DLD1 (cell line): ENCODE results near the gene ANKS1A.
"Not testable (repeated sequence)": the region's sequence is repeated elsewhere in the genome, so short reads cannot be mapped to it uniquely, and the experiment has no call there.

Source experiments
- in situ Hi-C: cut with HindIII; loops from 2 replicates; pipeline ENCODE4 v1.10.0; 2017; ENCODE audit warnings: low sequenced_read_pairs

Gene ANKS1A, protein sequence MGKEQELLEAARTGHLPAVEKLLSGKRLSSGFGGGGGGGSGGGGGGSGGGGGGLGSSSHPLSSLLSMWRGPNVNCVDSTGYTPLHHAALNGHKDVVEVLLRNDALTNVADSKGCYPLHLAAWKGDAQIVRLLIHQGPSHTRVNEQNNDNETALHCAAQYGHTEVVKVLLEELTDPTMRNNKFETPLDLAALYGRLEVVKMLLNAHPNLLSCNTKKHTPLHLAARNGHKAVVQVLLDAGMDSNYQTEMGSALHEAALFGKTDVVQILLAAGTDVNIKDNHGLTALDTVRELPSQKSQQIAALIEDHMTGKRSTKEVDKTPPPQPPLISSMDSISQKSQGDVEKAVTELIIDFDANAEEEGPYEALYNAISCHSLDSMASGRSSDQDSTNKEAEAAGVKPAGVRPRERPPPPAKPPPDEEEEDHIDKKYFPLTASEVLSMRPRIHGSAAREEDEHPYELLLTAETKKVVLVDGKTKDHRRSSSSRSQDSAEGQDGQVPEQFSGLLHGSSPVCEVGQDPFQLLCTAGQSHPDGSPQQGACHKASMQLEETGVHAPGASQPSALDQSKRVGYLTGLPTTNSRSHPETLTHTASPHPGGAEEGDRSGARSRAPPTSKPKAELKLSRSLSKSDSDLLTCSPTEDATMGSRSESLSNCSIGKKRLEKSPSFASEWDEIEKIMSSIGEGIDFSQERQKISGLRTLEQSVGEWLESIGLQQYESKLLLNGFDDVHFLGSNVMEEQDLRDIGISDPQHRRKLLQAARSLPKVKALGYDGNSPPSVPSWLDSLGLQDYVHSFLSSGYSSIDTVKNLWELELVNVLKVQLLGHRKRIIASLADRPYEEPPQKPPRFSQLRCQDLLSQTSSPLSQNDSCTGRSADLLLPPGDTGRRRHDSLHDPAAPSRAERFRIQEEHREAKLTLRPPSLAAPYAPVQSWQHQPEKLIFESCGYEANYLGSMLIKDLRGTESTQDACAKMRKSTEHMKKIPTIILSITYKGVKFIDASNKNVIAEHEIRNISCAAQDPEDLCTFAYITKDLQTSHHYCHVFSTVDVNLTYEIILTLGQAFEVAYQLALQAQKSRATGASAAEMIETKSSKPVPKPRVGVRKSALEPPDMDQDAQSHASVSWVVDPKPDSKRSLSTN

DNA sequence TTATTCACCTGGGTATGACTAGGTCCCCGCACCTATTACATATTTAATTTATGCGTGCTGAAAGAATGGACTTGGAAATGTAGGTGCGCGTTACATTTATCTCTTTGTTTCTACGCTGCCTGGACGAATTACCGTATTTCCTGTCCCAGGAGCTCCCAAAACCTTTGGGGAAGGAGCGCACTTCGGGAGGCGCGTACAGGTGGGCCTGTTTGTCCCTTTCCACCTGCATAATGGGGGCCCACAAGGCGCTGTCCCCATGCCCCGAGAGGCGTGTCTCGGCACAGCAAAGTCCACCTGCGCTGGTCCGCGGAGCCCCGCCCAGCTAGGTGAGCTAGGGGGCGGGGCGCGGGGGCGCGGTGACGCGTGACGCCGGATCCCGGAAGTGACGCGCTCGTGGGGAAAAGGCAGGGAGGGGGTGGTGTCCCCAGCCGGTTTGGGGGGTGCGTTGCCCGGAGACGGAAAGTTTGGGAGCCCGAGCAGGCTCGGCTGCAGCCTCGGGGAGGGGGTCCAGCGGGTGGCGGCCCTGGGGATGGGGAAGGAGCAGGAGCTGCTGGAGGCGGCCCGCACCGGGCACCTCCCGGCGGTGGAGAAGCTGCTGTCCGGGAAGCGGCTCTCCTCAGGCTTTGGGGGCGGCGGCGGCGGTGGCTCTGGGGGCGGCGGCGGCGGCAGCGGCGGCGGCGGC, at the start of gene ANKS1A:
TSS of gene ANKS1A (plus strand) at position 382 of the 682 bp plus-strand sequence. CDS start at position 530, 148 bp downstream.
- in situ Hi-C loops, result no loop called here

DNA sequence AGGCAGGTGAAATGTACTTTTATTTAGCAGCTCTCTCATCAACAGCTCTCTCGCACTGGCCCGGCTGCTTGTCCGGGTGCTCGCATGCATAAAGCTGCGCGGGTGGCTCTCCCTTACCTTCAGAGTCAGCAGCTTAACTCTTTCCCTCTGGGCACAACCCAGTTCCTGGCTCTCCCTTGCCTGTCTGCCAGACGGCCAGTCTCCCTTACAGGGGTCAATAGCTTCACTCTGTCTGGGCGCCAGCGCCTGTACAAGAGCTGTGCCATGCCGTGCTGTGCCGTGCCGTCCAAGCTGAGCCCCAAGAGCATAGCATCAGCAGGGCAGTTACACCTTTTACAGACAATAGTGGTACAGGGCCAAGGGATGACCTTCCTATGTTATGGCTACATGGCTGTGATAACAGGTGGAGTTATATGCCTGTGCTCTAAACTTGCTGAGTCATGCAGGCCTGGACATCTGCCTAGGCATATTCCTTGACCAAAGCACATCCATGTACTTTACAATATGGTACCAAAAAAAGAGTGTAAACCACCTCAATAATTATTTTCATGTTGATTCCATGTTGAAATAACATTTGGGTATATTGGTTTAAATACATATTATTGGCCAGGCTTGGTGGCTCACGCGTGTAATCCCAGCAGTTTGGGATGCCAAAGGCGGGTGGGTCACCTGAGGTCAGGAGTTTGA, 49.2 kb upstream of the ANKS1A start:
- in situ Hi-C loops, result no loop called here

DNA sequence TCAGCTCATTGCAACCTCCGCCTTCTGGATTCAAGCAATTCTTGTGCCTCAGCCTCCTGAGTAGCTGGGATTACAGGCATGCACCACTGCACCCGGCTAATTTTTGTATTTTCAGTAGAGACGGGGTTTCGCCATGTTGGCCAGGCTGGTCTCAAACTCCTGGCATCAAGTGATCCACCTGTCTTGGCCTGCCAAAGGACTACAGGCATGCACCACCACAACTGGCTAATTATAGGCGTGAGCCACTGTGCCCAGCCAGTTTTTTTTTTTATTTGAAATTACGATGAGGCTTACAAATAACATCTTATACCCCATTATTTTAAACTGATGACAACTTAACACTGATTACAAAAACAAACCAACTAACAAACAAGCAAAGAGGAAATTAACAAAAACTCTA, 40.0 kb upstream of the ANKS1A start:
- in situ Hi-C loops, result not testable (repeated sequence)

DNA sequence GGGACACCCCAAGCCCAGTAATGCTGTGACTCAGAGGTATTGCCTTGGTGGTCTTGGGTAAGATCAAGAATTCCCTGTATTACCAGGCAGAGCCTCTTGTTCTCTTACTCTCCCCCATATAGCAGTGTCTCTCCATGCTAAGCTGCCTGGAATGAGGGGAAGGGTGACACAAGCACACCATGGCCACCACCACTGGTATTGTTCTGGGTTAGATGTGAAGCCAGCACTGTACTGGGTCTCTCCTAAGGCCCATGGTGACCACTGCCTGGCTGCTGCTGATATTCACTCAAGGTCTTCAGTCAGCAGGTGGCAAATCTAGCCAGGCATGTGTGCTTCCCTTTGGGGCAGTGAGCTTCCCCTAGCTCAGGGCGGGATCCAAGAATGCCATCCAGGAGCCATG, 37.7 kb upstream of the ANKS1A start:
- in situ Hi-C loops, result no loop called here

DNA sequence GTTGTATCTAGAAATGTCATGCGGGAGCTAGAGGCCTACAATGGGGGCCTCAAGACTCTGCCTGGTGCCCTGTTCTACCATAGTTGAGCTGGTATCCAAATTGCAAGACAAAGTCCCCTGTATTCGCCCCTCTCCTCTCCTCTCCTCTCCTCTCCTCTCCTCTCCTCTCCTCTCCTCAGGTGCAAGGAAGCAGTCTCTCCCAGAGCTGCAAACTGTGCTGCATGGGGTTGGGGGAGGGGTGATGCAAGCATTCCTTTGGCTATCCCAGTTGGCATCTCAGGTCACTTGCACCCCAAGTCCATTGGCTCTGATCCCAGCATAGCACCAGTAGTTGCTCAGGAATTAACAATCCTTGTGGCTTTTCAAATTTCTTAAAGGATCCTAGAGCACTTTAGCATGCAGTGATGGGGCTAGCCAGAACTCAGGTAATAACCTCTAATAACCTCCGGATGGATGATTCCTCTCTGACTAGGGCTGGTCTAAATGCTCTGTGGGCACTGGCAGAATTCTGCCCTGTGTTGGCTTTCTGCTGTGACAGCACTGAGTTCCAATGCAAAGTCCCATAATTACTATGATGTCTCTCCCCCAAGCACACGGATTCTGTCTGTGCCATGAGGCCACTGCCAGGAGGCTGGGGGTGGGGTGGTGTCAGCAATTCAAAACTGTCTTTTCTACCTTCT, 36.5 kb upstream of the ANKS1A start:
- in situ Hi-C loops, result no loop called here

DNA sequence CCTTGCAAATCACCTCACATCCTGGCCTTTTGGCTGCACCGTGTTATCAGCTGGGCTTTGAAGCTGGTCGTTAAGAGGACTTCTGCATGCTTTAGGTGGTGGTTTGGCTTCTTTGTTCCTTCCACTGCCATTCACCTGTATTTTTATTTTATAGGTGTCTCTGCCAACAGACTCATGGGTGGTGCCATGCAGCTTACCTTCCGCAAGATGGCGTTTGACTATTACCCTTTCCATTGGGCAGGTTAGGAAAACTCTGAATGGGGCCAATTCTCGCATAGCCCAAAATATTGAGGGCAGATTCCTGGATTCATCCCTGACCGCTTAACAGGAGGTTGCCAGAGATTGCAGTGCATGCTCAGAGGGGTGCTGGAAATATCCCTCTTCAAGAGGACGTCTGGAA, 33.6 kb upstream of the ANKS1A start:
- in situ Hi-C loops, result no loop called here

DNA sequence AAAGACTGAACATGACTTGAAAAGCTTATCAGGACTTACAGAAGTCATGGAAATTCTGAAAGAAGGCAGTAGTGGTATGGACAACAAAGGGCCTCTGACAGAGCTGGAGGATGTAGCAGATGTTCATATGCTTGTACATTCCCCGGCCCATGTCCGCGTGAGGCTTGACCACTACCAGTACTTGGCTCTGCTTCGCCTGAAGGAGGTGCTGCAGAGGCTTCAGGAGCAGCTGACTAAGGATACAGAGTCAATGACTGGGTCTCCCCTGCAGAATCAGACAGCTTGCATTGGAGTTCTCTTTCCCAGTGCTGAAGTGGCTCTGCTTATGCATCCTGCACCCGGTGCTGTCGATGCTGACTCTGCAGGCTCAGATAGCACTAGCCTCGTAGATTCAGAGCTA, 30.4 kb upstream of the ANKS1A start:
- in situ Hi-C loops, result no loop called here

DNA sequence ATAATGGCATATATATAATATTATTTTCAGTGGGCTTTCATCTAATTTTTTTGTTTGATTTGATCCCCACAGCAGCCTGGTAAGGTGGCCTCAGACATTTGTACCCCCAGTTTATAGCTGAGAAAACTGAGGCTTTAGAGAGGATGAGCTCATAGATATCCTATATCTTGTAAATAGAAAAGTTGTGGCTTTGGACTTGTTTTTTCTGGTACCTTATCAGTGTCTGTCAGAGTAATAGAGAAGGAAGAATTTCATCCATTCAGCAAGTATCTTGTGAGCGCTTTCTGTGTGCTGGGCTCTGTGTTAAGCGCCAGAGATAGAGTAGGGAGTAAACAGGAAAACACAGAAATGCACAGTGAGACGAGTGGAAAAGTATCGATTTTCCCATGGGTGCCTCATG, 29.1 kb upstream of the ANKS1A start:
- in situ Hi-C loops, result no loop called here

DNA sequence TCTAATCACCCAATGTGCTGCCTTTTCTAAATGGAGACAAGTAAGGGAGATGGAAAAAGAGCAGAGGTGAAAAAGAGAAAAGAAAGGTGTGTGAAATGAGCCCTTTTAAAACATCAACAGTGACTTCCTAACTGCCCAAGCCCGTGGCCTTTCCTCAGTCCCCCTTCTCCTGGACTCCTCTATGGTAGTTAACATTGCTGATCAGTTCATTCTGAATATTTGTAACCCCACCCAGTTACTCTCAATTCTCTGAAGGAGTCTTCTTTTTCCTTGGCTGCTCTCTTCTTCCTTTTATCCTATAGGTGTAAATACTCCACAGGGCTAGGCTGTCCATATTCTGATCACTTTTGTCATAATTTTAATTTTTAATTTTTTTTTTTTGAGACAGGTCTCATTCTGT, 28.3 kb upstream of the ANKS1A start:
- in situ Hi-C loops, result no loop called here

DNA sequence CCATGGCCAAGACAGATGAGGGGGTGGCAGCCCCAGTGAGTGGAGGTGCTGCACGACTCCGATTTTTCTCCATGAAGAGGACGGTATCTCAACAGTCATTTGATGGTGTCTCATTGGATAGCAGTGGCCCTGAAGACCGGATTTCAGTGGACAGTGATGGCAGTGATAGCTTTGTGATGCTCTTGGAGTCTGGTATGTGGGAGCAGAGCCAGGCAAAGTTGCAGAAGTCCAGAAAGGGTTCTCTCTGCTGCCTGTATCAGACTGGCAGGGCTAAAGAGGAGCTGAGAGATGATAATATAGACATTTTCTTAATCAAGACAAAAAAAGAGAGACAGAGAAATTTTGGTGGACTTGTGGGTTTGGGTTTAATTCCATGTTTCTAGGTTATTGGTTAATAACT, 25.0 kb upstream of the ANKS1A start:
- in situ Hi-C loops, result no loop called here

DNA sequence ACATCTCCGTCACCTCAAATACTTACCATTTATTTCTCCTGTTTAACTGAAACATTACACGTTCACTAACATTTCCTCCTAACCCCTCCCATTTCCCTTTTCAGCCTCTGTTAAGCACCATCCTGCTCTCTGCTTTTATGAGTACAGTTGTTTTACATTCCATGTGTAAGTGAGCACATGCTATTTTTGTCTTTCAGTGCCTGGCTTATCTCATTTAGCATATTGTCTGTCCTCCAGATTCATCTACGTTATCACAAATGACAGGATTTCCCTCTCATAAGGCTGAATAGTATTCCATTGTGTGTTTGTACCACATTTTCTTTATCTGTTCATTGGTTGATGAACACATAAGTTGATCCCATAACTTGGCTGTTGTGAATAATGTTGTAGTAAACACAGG, 23.9 kb upstream of the ANKS1A start:
- in situ Hi-C loops, result no loop called here

DNA sequence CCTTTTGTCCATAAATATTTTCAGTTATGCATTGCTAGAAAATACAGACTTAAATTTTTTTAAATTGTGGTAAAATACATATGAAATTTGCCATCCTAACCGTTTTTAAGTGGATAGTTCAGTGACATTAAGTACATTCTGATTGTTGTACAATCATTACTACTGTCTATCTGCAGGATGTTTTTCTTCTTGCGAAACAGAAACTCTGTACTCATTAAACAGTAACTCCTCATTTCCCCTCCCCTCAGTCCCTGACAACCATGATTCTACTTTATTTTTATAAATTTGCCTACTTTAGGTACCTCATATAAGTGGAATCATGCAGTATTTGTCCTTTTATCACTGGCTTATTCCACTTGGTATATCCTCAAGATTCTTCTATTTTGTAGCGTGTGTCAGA, 22.5 kb upstream of the ANKS1A start:
- in situ Hi-C loops, result no loop called here

DNA sequence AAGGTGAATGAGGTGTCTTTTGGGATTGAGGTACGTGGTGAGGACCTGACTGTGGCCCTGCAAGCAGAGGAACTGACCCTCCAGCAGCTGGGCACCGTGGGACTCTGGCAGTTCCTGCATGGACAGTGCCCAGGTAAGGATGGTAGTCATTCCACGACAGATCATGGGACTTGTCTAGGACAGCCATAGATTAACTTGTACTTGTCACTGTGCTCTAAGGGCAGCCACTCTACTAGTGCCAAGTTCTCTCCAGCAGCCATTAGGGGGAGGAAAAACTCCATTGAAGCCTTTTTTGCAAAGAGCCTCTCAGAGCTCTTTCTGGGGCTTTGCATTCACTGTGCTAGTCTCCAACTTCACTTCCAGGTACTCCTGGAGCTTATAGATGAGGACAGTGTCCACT, 21.6 kb upstream of the ANKS1A start:
- in situ Hi-C loops, result no loop called here

DNA sequence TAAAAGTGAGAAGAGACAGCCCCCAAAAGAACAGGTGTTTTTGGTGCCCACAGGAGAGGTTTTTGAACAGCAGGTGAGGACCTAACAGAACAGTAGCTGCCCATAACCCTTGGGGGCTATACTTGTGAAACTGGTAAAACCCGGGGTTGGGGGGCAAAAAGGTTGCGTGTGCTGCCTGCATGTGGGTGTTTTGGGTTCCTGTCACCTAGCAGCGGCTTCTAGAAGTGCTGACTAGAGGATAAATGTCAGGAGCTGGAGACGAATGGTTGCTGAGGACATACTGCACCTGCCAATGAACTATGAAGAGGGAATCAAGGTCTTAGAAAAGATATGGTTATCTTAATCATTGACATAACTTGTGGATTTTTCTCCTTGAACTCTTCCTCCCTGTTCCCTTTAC, 17.2 kb upstream of the ANKS1A start:
- in situ Hi-C loops, result no loop called here

DNA sequence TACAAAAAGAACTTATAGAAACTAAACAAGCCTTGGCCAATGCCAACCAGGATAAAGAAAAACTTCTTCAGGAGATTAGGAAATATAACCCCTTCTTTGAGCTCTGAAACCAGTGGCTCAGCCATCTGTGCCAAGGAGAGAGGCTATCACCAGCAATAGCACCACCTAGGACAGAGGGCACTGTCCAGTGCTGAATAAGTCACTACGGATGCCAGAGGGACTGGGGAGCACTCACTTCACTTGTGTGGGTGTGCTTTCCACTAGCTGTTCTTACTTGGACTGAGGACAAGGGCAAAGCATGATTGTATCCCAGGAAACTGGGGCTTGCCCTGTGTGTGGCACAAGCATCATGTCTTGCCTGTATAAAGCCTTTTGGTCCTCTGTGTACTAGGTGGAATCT, 16.7 kb upstream of the ANKS1A start:
- in situ Hi-C loops, result no loop called here

DNA sequence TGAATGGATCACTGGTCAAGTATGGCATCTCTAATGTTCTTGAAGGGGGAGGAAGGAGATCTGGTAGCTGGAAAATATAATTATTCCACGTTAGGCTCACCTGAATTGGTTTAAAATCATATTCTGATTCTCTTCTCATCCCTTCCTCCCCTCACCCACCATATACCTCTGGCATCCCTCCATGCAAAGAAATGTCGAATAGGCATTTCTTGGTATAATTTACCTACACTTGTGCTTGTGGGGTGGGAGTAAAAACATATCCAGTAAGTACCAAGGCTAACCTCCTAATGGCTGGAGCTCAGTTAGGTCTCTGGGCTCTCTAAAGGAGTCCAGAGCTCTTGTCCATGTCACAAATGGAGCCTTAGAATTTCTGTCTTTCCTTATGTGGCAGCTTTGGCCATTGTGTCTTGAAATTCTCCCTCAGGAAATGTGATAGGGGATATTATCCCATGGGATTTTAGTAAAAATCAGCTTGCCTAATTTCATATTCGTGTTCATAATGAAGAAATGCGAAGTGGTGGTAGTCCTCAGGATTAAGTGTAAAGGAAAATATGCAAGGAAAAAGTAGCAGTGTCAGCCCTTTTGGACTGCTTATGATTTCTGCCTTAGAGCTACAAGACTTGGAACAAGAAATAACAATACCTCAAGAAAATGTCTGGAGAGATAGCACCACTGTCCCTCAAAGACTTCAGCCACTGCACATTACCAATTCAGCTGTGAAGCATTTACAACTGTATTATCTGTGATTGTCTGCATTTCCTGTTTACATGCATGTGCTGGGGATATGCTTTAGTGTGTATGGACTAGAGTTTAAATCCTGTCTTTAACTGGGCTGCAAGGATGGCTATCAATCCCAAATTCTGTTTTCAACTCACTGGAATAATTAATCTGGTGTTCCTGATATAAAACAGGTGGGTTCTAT, 13.5 kb upstream of the ANKS1A start:
- in situ Hi-C loops, result no loop called here

DNA sequence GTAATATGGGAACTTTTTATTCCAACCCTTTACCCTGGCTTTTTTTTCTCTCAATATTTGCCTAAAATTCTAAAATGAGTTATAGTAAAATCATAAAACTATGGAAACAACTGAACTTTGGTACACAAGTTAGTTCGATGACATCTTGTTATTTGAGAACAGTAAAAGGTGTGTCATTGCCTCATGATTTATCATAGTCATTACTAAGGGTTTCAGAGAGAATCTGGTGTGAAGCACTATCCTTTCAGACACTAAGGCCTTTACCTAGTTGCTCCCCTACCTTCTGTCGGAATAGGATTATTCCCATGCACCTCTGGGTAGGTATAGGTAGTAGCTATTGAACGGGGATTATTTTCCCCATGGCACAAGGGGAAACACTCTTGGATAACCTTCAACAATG, 12.6 kb upstream of the ANKS1A start:
- in situ Hi-C loops, result no loop called here

DNA sequence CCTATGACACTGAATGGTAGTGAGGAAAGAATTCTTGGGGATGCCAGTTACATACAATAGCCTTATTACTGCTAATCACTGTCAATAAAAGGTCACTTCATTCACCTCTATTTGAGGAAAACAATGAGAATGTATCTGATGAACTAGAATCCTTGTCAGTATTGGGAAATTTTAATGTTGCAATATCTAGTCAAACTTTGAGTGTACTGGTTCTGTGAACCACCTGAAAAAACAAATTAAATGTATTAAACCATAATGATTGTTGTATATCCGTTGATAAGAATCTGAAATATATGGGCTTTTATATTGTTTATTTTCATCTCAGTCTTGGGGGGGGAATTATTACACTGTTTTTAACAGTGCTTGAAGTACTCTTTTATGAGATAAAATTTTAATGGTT, 11.8 kb upstream of the ANKS1A start:
- in situ Hi-C loops, result no loop called here
